RWPE2 (cell line): ENCODE measurements around the gene CD48.
"Not testable (repeated sequence)": the region's sequence is repeated elsewhere in the genome, so short reads cannot be mapped to it uniquely, and the experiment has no call there.

Experiments
- ATAC-seq: fragments of 200-7000 bp; cut with Tn5 transposase; 3 replicates; pipeline ENCODE4 v1.9.1; 2021; ENCODE audit warnings: low read depth
- DNase-seq: peaks from one replicate; pipeline ENCODE4 v3.0.0-alpha.2; 2020; ENCODE audit warnings: low spot score
- H3K27ac ChIP-seq: fragments of 450-650 bp; 2 replicates; pipeline ENCODE4 v1.5.1; 2017; ENCODE audit warnings: mild to moderate bottlenecking; ENCODE audit not compliant: poor library complexity, severe bottlenecking
- H3K27me3 ChIP-seq: fragments of 250-450 bp; sonication (Bioruptor Pico); 2 replicates; pipeline ENCODE4 v1.5.1; 2021; ENCODE audit warnings: mild to moderate bottlenecking, moderate library complexity; ENCODE audit not compliant: insufficient read depth, poor library complexity, severe bottlenecking
- H3K36me3 ChIP-seq: fragments of 250-450 bp; sonication (Bioruptor Pico); 2 replicates; pipeline ENCODE4 v1.5.1; 2020; ENCODE audit warnings: low read depth, mild to moderate bottlenecking, moderate library complexity
- H3K4me1 ChIP-seq: fragments of 250-450 bp; sonication (Bioruptor Pico); 2 replicates; pipeline ENCODE4 v1.5.1; 2021; ENCODE audit warnings: mild to moderate bottlenecking, moderate library complexity; ENCODE audit not compliant: insufficient read depth, poor library complexity, severe bottlenecking
- H3K4me3 ChIP-seq: fragments of 250-450 bp; sonication (Bioruptor Pico); 2 replicates; pipeline ENCODE4 v1.5.1; 2021; ENCODE audit warnings: mild to moderate bottlenecking, moderate library complexity; ENCODE audit not compliant: severe bottlenecking
- H3K9me3 ChIP-seq: fragments of 250-450 bp; sonication (Bioruptor Pico); 2 replicates; pipeline ENCODE4 v1.5.1; 2021; ENCODE audit warnings: mild to moderate bottlenecking, moderate library complexity; ENCODE audit not compliant: severe bottlenecking
- CTCF ChIP-seq: fragments of 450-650 bp; IDR thresholded peaks from one replicate; pipeline ENCODE4 v1.5.1; 2017; ENCODE audit warnings: mild to moderate bottlenecking, moderate library complexity; ENCODE audit not compliant: poor library complexity, severe bottlenecking

CD48 gene

DNA sequence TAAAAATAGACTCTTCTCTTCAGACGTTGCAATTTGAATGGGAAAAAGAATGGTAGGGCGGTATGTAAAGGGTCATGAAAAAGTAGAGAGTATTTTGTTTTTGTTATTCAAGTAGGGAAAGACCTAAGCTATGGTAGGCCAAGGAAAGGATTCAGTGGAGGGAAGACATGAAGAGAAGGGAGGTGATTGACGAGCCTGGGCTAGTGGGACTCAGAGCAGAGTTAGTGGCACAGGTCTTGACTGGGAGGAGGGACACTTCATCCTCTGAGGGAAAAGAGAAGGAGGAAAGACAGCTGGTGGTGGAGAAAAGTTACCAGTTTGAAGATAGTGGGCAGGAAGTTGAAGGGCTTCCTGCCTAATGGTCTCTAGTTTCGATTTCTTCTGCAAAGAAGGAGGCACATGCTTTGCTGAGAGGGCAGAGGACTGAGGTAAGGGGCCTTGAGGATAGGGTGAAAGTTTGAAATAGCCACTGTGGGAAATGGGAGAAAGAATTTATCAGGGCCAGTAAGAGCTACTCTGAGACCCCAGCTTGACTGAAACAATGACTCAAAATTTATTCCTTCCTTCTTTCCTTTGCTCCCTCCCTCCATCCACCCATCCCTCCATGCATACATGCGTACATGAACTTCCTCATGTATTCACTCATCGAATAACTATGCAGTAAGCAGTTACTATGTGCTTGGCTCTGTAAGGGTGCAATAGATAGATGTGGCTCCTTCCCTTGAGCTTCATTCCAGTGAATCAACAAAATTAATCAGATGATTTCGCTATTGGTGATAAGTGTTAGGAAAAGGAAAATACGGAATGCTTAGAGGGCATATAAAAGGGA lies 4.2 kb downstream of the CD48 start:
- H3K27me3 ChIP-seq: peaks cover 8% of the 10 kb centered on the region
- TF ChIP-seq CTCF: no peak
- H3K4me3 ChIP-seq: no peak overlapping the region
- no peaks in the 10 kb centered on the region for H3K36me3 ChIP-seq
- DNase-seq (no peak), ATAC-seq (no peak)
- no peaks in the 10 kb centered on the region for H3K4me1 ChIP-seq
- no peak overlapping the region for H3K27ac ChIP-seq
- H3K9me3 ChIP-seq: no peaks in the 10 kb centered on the region

- no peaks in the 10 kb centered on the region for H3K4me1 ChIP-seq
- H3K4me3 ChIP-seq: no peak overlapping the region
- H3K27me3 ChIP-seq: peaks cover 8% of the 10 kb centered on the region
- H3K27ac ChIP-seq: no peak overlapping the region
- no peak for TF ChIP-seq CTCF
- no peaks in the 10 kb centered on the region for H3K36me3 ChIP-seq
- ATAC-seq (no peak), DNase-seq (no peak)
- H3K9me3 ChIP-seq: no peaks in the 10 kb centered on the region
Measured at GRCh38 chr1:160706526-160707235, 4.9 kb downstream of the CD48 start.

DNA sequence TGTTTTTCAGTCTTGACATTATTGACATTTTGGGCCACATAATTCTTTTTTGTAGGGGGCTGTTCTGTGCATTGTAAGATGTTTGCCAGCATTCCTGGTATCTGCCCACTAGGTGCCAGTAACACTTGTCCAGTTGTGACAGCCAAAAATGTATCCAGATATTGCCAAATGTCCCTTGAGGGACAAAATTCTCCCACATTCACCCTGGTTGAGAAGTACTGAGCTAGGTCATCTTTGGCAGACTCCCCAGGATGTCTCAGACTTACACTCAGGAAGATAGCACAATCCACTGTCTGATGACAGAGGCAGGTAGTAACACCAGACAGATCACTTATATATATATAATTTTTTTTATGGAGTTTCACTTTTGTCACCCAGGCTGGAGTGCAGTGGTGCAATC lies 5.9 kb downstream of the CD48 start:
- Histone ChIP-seq H3K27me3 (peaks cover 8% of the 10 kb centered on the region), H3K36me3 (no peaks in the 10 kb centered on the region), H3K27ac (no peak overlapping the region), H3K4me1 (no peaks in the 10 kb centered on the region), H3K9me3 (no peaks in the 10 kb centered on the region), H3K4me3 (no peak overlapping the region)
- DNase-seq (no peak), ATAC-seq (no peak)
- no peak for TF ChIP-seq CTCF

DNA sequence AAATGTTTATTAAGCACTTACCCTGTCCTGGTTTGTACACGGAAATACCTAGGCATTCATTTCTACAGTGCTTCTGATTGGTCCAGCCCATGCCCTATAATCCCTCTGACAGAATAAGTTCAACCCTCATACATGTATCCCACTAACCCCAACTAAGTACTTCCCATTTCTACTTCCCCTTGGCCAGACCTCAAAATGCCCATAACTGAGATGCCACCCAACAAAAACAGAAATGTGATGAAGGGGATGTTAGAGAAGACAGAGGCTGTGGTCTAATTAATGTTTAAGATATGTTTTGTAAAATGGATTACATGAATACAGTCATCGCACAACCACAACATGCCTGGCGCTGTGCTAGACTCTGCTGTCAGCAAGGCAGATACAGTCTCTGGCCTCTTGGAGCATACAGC lies 6.4 kb downstream of the CD48 start:
- not testable (repeated sequence) for H3K36me3 ChIP-seq, H3K4me3 ChIP-seq, DNase-seq, H3K4me1 ChIP-seq, H3K9me3 ChIP-seq, H3K27me3 ChIP-seq, H3K27ac ChIP-seq, ATAC-seq

GRCh38 chr1:160704250-160704649 lies 7.4 kb downstream of the CD48 start:
- H3K4me1 ChIP-seq: no peaks in the 10 kb centered on the region
- H3K4me3 ChIP-seq: no peak overlapping the region
- no peak for ATAC-seq
- no peak overlapping the region for H3K27ac ChIP-seq
- TF ChIP-seq CTCF: no peak
- no peaks in the 10 kb centered on the region for H3K9me3 ChIP-seq
- H3K27me3 ChIP-seq: peaks cover 6% of the 10 kb centered on the region
- no peak for DNase-seq
- H3K36me3 ChIP-seq: no peaks in the 10 kb centered on the region
